Neural cell (in vitro differentiated cells): ENCODE data around the gene CALML4. TPM values are rescaled to one million over a fixed set of nuclear protein-coding genes. Genes with fewer than 3 reads are reported as not detected.

Source experiments
- H2AFZ ChIP-seq: fragments of 200-600, 300-800 bp; sonication (generic), shearing (Covaris generic); 2 replicates; pipeline ENCODE4 v1.6.0; 2014; ENCODE audit warnings: low read depth, mild to moderate bottlenecking, antibody characterized with exemption, low read length, moderate library complexity
- H3F3A ChIP-seq: fragments of 200-600 bp; shearing (Covaris generic); 2 replicates; pipeline ENCODE4 v1.6.1; 2016; ENCODE audit warnings: mild to moderate bottlenecking, moderate library complexity, mixed read lengths, antibody characterized with exemption, low read length; ENCODE audit not compliant: insufficient read depth, poor library complexity, severe bottlenecking
- H3K27ac ChIP-seq: fragments of 200-600, 300-800 bp; sonication (generic), shearing (Covaris generic); 2 replicates; pipeline ENCODE4 v1.5.1; 2014; ENCODE audit warnings: mild to moderate bottlenecking, low read length, moderate library complexity
- H3K27me3 ChIP-seq: fragments of 300-800, 200-600 bp; sonication (generic), shearing (Covaris generic); 2 replicates; pipeline ENCODE4 v1.6.0; 2014; ENCODE audit warnings: mild to moderate bottlenecking, low read depth, low read length, moderate library complexity; ENCODE audit not compliant: insufficient read depth
- H3K36me3 ChIP-seq: fragments of 300-800, 200-600 bp; sonication (generic), shearing (Covaris generic); 2 replicates; pipeline ENCODE4 v1.5.1; 2014; ENCODE audit warnings: mild to moderate bottlenecking, antibody characterized with exemption, low read length, moderate library complexity; ENCODE audit not compliant: insufficient read depth
- H3K4me2 ChIP-seq: fragments of 300-800, 200-600 bp; sonication (generic), shearing (Covaris generic); 2 replicates; pipeline ENCODE4 v1.6.0; 2014; ENCODE audit warnings: mild to moderate bottlenecking, low read length
- H3K4me3 ChIP-seq: fragments of 300-800, 200-600 bp; sonication (generic), shearing (Covaris generic); 2 replicates; pipeline ENCODE4 v1.5.1; 2014; ENCODE audit warnings: mild to moderate bottlenecking, low read length, moderate library complexity
- H3K79me2 ChIP-seq: fragments of 200-600 bp; shearing (Covaris generic); replicated peaks from 2 replicates; pipeline ENCODE4 v1.6.0; 2014; ENCODE audit warnings: mild to moderate bottlenecking, low read length, moderate library complexity; ENCODE audit not compliant: insufficient read depth
- H3K9ac ChIP-seq: fragments of 300-800, 200-600 bp; sonication (generic), shearing (Covaris generic); 2 replicates; pipeline ENCODE4 v1.6.1; 2016; ENCODE audit warnings: mild to moderate bottlenecking, low read length, mixed read lengths
- H3K9me2 ChIP-seq: fragments of 200-600 bp; shearing (Covaris generic); 2 replicates; pipeline ENCODE4 v1.6.1; 2016; ENCODE audit warnings: mild to moderate bottlenecking, low read length, mixed read lengths; ENCODE audit not compliant: insufficient read depth
- H3K9me3 ChIP-seq: fragments of 200-600, 300-800 bp; sonication (generic), shearing (Covaris generic); 2 replicates; pipeline ENCODE4 v1.6.1; 2016; ENCODE audit warnings: mild to moderate bottlenecking, mixed run types, low read length, moderate library complexity, mixed read lengths
- H4K20me1 ChIP-seq: fragments of 200-600 bp; shearing (Covaris generic); 2 replicates; pipeline ENCODE4 v1.6.1; 2016; ENCODE audit warnings: mild to moderate bottlenecking, mixed run types; ENCODE audit not compliant: insufficient read depth
- EP300 ChIP-seq: fragments of 450-650 bp; conservative IDR thresholded peaks from 2 replicates; pipeline ENCODE4 v1.6.1; 2014; ENCODE audit warnings: antibody characterized with exemption, mild to moderate bottlenecking, moderate library complexity; ENCODE audit not compliant: poor library complexity, severe bottlenecking
- EZH2 ChIP-seq: fragments of 200-600, 300-800 bp; shearing (Covaris generic), sonication (generic); IDR thresholded peaks from 2 replicates; pipeline ENCODE4 v1.6.1; 2014; ENCODE audit warnings: antibody characterized with exemption, low read length, borderline replicate concordance, mild to moderate bottlenecking; ENCODE audit not compliant: insufficient read depth, poor library complexity, severe bottlenecking
- MXI1 ChIP-seq: fragments of 450-650 bp; conservative IDR thresholded peaks from 2 replicates; pipeline ENCODE4 v1.6.1; 2014; ENCODE audit warnings: antibody characterized with exemption, mild to moderate bottlenecking; ENCODE audit not compliant: poor library complexity, severe bottlenecking
- POLR2AphosphoS5 ChIP-seq: IDR thresholded peaks from 2 replicates; pipeline ENCODE4 v1.6.1; 2012
- RAD21 ChIP-seq: fragments of 450-650 bp; conservative IDR thresholded peaks from 2 replicates; pipeline ENCODE4 v1.6.1; 2014; ENCODE audit warnings: antibody characterized with exemption, mild to moderate bottlenecking, moderate library complexity
- SMC3 ChIP-seq: fragments of 450-650 bp; conservative IDR thresholded peaks from 2 replicates; pipeline ENCODE4 v1.6.1; 2014; ENCODE audit warnings: antibody characterized with exemption, mild to moderate bottlenecking, moderate library complexity; ENCODE audit not compliant: poor library complexity
- TAF1 ChIP-seq: IDR thresholded peaks from 2 replicates; pipeline ENCODE4 v1.6.1; 2012; ENCODE audit warnings: low read depth
- polyA plus RNA-seq: library from polyadenylated mRNA; depleted of rRNA; stranded (reverse); fragments of >200 nt; gene quantifications from 2 replicates; pipeline ENCODE4 v1.2.3, GENCODE V29; 2014
- TF ChIP-seq, protein P1 (sequence below): IDR thresholded peaks from 2 replicates; pipeline ENCODE4 v1.6.1; 2012; ENCODE audit warnings: borderline replicate concordance
- TF ChIP-seq, protein P2 (sequence below): fragments of 450-650 bp; IDR thresholded peaks from 2 replicates; pipeline ENCODE4 v1.5.1; 2014; ENCODE audit warnings: antibody characterized with exemption, mild to moderate bottlenecking, moderate library complexity; ENCODE audit not compliant: poor library complexity, severe bottlenecking

Gene CALML4
- polyA plus RNA-seq, 1 donor from 2014 or later, result 0.43 TPM

DNA sequence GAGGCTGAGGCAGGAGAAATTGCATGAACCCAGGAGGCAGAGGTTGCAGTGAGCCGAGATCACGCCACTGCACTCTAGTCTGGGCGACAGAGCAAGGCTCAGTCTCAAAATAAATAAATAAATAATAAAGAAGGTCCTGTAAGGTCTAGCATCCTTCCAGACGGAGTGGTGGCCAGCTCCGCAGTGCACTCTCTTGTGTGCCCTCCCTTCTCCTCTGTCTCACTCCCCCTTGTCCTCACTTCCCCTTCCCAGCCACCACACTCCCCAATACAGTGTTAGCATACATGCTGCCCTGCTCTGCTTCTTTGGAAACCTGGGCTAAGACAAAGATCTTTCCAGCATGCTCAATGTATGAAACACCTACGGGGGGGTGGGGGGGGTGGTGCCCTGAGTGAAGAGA is 27.8 kb upstream of the CALML4 start:
- Histone ChIP-seq H2AFZ (no peak overlapping the region), H4K20me1 (no peaks in the 10 kb centered on the region), H3F3A (no peaks in the 10 kb centered on the region), H3K79me2 (no peaks in the 10 kb centered on the region), H3K9me3 (no peaks in the 10 kb centered on the region), H3K4me2 (no peak overlapping the region), H3K4me3 (no peak overlapping the region), H3K27ac (no peak overlapping the region), H3K9me2 (no peaks in the 10 kb centered on the region), H3K9ac (no peak overlapping the region), H3K27me3 (no peaks in the 10 kb centered on the region), H3K36me3 (no peaks in the 10 kb centered on the region)
- TF ChIP-seq SMC3 (no peak), TAF1 (no peak), EP300 (no peak), MXI1 (no peak), EZH2 (no peak), RAD21 (no peak), POLR2AphosphoS5 (no peak)
- TF ChIP-seq, protein P1, sequence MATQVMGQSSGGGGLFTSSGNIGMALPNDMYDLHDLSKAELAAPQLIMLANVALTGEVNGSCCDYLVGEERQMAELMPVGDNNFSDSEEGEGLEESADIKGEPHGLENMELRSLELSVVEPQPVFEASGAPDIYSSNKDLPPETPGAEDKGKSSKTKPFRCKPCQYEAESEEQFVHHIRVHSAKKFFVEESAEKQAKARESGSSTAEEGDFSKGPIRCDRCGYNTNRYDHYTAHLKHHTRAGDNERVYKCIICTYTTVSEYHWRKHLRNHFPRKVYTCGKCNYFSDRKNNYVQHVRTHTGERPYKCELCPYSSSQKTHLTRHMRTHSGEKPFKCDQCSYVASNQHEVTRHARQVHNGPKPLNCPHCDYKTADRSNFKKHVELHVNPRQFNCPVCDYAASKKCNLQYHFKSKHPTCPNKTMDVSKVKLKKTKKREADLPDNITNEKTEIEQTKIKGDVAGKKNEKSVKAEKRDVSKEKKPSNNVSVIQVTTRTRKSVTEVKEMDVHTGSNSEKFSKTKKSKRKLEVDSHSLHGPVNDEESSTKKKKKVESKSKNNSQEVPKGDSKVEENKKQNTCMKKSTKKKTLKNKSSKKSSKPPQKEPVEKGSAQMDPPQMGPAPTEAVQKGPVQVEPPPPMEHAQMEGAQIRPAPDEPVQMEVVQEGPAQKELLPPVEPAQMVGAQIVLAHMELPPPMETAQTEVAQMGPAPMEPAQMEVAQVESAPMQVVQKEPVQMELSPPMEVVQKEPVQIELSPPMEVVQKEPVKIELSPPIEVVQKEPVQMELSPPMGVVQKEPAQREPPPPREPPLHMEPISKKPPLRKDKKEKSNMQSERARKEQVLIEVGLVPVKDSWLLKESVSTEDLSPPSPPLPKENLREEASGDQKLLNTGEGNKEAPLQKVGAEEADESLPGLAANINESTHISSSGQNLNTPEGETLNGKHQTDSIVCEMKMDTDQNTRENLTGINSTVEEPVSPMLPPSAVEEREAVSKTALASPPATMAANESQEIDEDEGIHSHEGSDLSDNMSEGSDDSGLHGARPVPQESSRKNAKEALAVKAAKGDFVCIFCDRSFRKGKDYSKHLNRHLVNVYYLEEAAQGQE, result no peak
- TF ChIP-seq, protein P2, sequence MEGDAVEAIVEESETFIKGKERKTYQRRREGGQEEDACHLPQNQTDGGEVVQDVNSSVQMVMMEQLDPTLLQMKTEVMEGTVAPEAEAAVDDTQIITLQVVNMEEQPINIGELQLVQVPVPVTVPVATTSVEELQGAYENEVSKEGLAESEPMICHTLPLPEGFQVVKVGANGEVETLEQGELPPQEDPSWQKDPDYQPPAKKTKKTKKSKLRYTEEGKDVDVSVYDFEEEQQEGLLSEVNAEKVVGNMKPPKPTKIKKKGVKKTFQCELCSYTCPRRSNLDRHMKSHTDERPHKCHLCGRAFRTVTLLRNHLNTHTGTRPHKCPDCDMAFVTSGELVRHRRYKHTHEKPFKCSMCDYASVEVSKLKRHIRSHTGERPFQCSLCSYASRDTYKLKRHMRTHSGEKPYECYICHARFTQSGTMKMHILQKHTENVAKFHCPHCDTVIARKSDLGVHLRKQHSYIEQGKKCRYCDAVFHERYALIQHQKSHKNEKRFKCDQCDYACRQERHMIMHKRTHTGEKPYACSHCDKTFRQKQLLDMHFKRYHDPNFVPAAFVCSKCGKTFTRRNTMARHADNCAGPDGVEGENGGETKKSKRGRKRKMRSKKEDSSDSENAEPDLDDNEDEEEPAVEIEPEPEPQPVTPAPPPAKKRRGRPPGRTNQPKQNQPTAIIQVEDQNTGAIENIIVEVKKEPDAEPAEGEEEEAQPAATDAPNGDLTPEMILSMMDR, result no peak

DNA sequence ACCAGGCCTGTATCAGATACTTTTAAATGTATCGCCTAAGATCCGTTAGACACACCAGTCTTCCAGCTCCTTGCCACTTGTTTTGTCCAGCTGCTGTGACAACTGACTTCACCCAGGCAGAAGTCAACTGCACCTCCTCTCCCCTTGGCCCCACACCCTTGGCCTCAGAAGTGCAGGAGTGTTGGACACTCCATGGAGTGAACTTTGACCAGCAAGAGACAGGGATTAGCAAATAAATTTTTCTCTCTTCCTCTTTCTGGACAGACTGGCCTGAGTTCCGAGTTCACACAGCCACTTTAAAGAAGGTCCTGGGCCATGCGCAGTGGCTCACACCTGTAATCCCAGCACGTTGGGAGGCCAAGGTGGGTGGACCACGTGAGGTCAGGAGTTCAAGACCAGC is 27.3 kb upstream of the CALML4 start:
- Histone ChIP-seq H4K20me1 (no peaks in the 10 kb centered on the region), H3K9me3 (no peaks in the 10 kb centered on the region), H3K4me2 (no peak overlapping the region), H3K27me3 (no peaks in the 10 kb centered on the region), H3K79me2 (no peaks in the 10 kb centered on the region), H3K36me3 (no peaks in the 10 kb centered on the region), H3F3A (no peaks in the 10 kb centered on the region), H3K27ac (no peak overlapping the region), H3K9ac (no peak overlapping the region), H2AFZ (no peak overlapping the region), H3K4me3 (no peak overlapping the region), H3K9me2 (no peaks in the 10 kb centered on the region)
- TF ChIP-seq SMC3, result no peak
